CD4-positive, alpha-beta T cell treated with Interleukin-15 for 1 hour (primary cell): ENCODE results near the gene A1BG.
"Not testable (repeated sequence)": the region's sequence is repeated elsewhere in the genome, so short reads cannot be mapped to it uniquely, and the experiment has no call there.

Experiments used
- DNase-seq: peaks from one replicate; pipeline ENCODE4 v3.0.0-alpha.2; 2020

The A1BG gene

DNA sequence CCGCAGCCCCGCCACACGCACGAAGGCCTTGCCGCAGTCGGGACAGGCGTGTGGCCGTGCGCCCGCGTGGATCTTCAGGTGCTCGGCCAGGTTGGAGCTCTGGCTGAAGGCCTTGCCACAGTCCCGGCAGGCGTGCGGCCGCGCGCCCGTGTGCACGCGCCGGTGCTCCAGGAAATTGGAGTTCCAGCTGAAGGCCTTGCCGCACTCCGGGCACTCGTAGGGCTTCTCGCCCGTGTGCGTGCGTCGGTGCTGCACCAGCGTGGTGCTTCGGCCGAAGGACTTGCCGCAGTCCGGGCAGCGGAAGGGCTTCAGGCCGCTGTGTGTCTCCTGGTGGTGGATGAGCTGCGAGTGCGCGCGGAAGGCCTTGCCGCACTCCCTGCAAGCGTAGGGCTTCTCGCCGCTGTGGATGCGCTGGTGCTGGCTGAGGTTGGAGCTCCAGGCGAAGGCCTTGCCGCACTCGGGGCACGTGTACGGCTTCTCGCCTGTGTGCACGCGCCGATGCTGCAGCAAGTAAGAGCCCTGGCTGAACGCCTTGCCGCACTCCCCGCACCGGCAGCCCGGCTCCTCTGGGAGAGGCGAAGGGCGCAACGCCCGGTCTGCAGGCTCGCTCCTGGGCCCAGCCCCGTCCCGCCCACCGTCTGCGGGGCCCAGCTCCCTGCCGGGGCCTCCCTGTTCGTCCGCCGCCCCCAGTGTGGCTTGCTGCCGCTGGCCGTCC, 3.6 kb upstream of the A1BG start:
- DNase-seq = no peak

GRCh38 chr19:58355908-58356765, 2.8 kb upstream of the A1BG start:
- no peak for DNase-seq

GRCh38 chr19:58355215-58355796, 2.0 kb upstream of the A1BG start:
- DNase-seq = no peak

DNA sequence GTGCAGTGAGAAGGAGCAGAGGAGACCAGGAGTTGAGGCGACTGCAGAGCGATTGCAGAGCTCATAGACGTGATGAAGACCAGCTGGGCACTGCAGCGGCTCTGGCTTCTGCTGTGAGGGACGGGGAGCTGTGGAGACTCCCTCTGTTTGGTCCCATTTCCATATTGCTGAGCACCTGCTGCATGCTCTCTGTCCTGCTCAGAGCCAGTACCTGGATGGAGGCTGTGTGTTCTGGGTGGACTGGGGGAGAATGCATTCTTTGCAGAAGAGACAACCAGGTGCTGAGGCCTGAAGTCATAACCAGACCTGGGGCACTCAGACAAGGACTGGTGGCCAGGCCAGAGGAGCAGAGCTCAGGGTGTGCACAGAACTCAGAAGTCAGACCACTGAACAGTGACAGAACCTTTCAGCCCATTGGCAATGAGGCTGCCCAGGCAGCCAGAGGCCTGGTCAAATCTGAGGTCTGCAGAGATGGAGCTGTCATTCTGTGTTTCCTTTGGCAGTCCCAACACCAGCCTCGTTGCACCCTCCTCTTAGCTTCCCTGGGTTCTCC, 1.3 kb upstream of the A1BG start:
- DNase-seq = no peak

GRCh38 chr19:58353717-58354477, 605 bp upstream of the A1BG start:
- DNase-seq = no peak

- no peak for DNase-seq
Measured at GRCh38 chr19:58351990-58352755, 1.1 kb downstream of the A1BG start.

- no peak for DNase-seq
Measured at GRCh38 chr19:58351558-58351878, 1.8 kb downstream of the A1BG start.

DNA sequence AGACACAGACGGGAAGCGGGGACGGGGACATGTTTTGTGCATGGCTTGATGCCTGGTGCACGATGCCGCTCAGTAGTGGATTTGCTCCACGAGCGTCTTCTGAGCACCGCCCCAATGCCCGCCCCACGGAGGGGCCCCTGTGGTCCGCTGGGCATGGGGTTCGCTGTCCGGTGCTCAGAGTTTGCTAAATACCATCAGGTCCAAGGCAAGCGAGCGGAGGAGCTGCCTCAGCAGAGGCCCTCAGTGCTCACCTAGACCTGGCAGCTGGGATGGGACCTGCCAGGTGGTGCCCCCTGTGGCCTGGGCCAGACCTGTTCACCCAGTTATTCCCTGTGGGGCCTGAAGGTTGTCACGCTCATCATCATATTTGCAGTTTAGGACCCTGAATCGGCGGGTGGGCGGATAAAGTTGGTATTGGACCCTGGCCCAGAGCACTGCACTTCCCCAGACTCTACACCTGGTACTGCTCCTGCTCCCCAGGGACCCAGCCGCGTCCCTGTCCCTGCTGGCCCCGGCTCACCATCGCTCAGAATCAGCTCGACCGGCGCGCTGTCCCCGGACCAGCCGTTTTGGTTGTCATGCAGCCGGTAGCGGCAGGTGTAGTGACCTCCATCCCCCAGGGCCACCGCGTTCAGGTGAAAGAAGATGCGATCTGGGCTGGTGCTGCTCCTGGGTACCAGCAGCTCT, 2.3 kb downstream of the A1BG start:
- DNase-seq = no peak

GRCh38 chr19:58350001-58350861, 3.1 kb downstream of the A1BG start:
- DNase-seq = no peak

DNA sequence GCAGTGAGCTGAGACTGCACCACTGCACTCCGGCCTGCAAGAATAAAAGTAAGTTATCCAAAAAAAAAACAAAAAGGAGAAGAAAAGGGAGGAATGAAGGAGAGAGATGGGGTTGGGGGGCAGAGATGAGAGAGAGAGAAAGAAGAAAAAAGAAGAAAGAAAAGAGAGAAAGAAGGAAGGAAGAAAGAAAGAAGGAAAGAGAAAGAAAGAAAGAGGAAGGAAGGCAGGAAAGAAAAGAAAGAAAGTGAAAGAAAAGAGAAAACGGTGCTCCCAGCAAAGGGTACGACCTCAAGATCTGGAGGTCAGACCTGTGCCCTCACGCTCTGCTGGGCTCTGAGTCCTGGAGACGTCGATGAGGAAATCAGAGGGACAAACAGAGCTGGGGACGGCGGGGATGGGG, 3.7 kb downstream of the A1BG start:
- DNase-seq = no peak

GRCh38 chr19:58348080-58348479, 5.2 kb downstream of the A1BG start:
- not testable (repeated sequence) for DNase-seq

- DNase-seq = peak; percentile 74
Measured at GRCh38 chr19:58346961-58347929, 6.0 kb downstream of the A1BG start.

- no peak for DNase-seq
Measured at GRCh38 chr19:58345558-58345957, 7.7 kb downstream of the A1BG start.

DNA sequence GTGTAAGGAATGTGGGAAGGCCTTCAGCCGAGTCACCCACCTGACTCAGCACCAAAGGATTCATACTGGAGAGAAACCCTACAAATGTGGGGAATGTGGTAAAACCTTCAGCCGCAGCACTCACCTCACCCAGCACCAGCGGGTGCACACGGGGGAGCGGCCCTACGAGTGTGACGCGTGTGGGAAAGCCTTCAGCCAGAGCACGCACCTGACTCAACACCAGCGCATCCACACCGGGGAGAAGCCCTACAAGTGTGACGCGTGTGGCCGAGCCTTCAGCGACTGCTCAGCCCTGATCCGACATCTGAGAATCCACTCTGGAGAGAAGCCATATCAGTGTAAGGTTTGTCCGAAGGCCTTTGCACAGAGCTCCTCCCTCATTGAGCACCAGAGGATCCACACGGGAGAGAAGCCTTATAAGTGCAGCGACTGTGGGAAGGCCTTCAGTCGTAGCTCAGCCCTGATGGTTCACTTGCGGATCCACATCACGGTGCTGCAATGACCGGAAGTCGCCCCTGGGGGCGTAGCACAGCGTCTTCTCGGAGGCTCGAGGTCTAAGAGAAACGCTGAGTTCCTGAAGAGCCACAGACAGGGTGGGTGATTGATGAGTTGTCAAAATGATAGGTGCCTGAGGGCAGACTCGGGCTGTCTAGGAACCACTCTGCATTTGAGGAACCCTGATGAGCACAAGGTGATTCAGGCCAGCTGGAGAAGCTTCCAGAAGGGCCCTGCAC, 14.3 kb downstream of the A1BG start:
- no peak for DNase-seq

DNA sequence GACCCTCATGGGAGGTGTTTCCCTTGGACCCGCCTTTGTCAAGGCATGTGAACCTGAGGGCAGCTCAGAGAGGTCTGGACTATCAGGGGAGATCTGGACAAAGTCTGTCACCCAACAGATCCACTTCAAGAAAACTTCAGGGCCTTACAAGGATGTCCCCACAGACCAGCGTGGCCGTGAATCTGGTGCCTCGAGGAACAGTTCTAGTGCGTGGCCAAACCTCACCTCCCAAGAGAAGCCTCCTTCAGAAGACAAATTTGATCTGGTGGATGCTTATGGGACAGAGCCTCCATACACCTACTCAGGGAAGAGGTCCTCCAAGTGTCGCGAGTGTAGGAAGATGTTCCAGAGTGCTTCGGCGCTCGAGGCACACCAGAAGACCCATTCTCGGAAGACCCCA, 15.0 kb downstream of the A1BG start:
- DNase-seq = no peak

GRCh38 chr19:58336820-58337219, 16.5 kb downstream of the A1BG start:
- DNase-seq = no peak

- DNase-seq = no peak
Measured at GRCh38 chr19:58336216-58336615, 17.1 kb downstream of the A1BG start.

- no peak for DNase-seq
Measured at GRCh38 chr19:58335630-58336029, 17.7 kb downstream of the A1BG start.
